CD14-positive monocyte (primary cell): Measurements from ENCODE around the gene CACNA1C. TPM values are rescaled to one million over a fixed set of nuclear protein-coding genes. Genes with fewer than 3 reads are reported as not detected.

Experiments used
- DNase-seq, 3 donors: peaks; one replicate each; pipeline ENCODE4 v3.0.0-alpha.2; 2011 to 2022
- H2AFZ ChIP-seq: 2 replicates; pipeline ENCODE4 v1.6.0; 2012; ENCODE audit warnings: mild to moderate bottlenecking, low read depth, low read length, inconsistent platforms; ENCODE audit not compliant: insufficient read depth, poor library complexity, severe bottlenecking
- H3K27ac ChIP-seq, 2 donors: 1 replicate in 1 of 2; 2 replicates in 1 of 2; pipeline ENCODE4 v1.5.1; 2012 to 2013; ENCODE audit warnings: low read length in 2 of 2, control low read depth in 1 of 2, inconsistent platforms in 1 of 2, low read depth in 1 of 2, mild to moderate bottlenecking in 1 of 2
- H3K27me3 ChIP-seq, 2 donors: one replicate each; pipeline versions ENCODE4 v1.6.0 to v1.6.1; 2011 to 2013; ENCODE audit warnings: low read length in 2 of 2; ENCODE audit not compliant: control insufficient read depth in 2 of 2, insufficient read depth in 2 of 2
- H3K36me3 ChIP-seq, 2 donors: replicated peaks in 1 of 2; 1 replicate in 1 of 2; 2 replicates in 1 of 2; pipeline versions ENCODE4 v1.5.1 to v1.6.1; 2012 to 2013; ENCODE audit warnings: low read length in 2 of 2, control low read depth in 1 of 2, inconsistent platforms in 1 of 2, mild to moderate bottlenecking in 1 of 2; ENCODE audit not compliant: insufficient read depth in 2 of 2, control insufficient read depth in 1 of 2
- H3K4me1 ChIP-seq, 2 donors: 1 replicate in 1 of 2; 2 replicates in 1 of 2; pipeline versions ENCODE4 v1.5.1 to v1.6.1; 2012 to 2013; ENCODE audit warnings: low read length in 2 of 2, control low read depth in 1 of 2, inconsistent platforms in 1 of 2, mild to moderate bottlenecking in 1 of 2, moderate library complexity in 1 of 2; ENCODE audit not compliant: insufficient read depth in 2 of 2, control insufficient read depth in 1 of 2
- H3K4me2 ChIP-seq: replicated peaks from 2 replicates; pipeline ENCODE3; 2012; ENCODE audit warnings: low read length, moderate library complexity, mild to moderate bottlenecking; ENCODE audit not compliant: poor library complexity, severe bottlenecking; ENCODE audit errors: extremely low read depth
- H3K4me3 ChIP-seq, 3 experiments: fragments of 200-600 bp in 1 of 3; sonication (generic) in 1 of 3; replicated peaks in 1 of 3; 1 replicate in 2 of 3; 2 replicates in 1 of 3; pipeline ENCODE4 v1.5.1; 2011 to 2013; ENCODE audit warnings: low read length in 3 of 3, mild to moderate bottlenecking in 3 of 3, control low read depth in 2 of 3, low read depth in 2 of 3, inconsistent platforms in 1 of 3, moderate library complexity in 1 of 3
- H3K79me2 ChIP-seq: 2 replicates; pipeline ENCODE4 v1.6.0; 2012; ENCODE audit warnings: mild to moderate bottlenecking, control low read depth, inconsistent platforms, low read length, moderate library complexity; ENCODE audit not compliant: insufficient read depth
- H3K9ac ChIP-seq: 2 replicates; pipeline ENCODE4 v1.6.0; 2017; ENCODE audit warnings: low read length, mild to moderate bottlenecking; ENCODE audit not compliant: insufficient read depth, poor library complexity, severe bottlenecking
- H3K9me3 ChIP-seq, 2 donors: replicated peaks in 1 of 2; 1 replicate in 1 of 2; 2 replicates in 1 of 2; pipeline versions ENCODE4 v1.5.1 to v1.6.1; 2012 to 2013; ENCODE audit warnings: low read length in 2 of 2, control low read depth in 1 of 2; ENCODE audit not compliant: control insufficient read depth in 1 of 2, insufficient read depth in 1 of 2
- H4K20me1 ChIP-seq: 2 replicates; pipeline ENCODE4 v1.6.0; 2012; ENCODE audit warnings: mild to moderate bottlenecking, low read length, control low read depth, moderate library complexity; ENCODE audit not compliant: insufficient read depth
- H3K27ac Mint-ChIP-seq, 7 donors: one replicate each; pipeline ENCODE4 v1.8.0; 2020; ENCODE audit warnings: mild to moderate bottlenecking in 7 of 7, mixed read lengths in 7 of 7, moderate library complexity in 6 of 7, inconsistent platforms in 2 of 7
- H3K27me3 Mint-ChIP-seq, 3 donors: one replicate each; pipeline ENCODE4 v1.8.0; 2021 to 2022; ENCODE audit warnings: low read depth in 3 of 3, mild to moderate bottlenecking in 3 of 3, mixed read lengths in 3 of 3, moderate library complexity in 3 of 3, inconsistent platforms in 1 of 3
- H3K36me3 Mint-ChIP-seq, 2 donors: one replicate each; pipeline ENCODE4 v1.8.0; 2020; ENCODE audit warnings: mixed read lengths in 2 of 2, inconsistent platforms in 1 of 2, mild to moderate bottlenecking in 1 of 2
- H3K4me1 Mint-ChIP-seq: one replicate; pipeline ENCODE4 v1.8.0; 2020; ENCODE audit warnings: mild to moderate bottlenecking, mixed read lengths
- H3K4me3 Mint-ChIP-seq, 2 donors: one replicate each; pipeline ENCODE4 v1.8.0; 2020; ENCODE audit warnings: mild to moderate bottlenecking in 2 of 2, mixed read lengths in 2 of 2, moderate library complexity in 1 of 2
- H3K9me3 Mint-ChIP-seq, 7 donors: one replicate each; pipeline ENCODE4 v1.8.0; 2020 to 2022; ENCODE audit warnings: mixed read lengths in 7 of 7, mild to moderate bottlenecking in 6 of 7, moderate library complexity in 6 of 7, inconsistent platforms in 2 of 7
- WGBS: methylation state at CpG from one replicate; pipeline ENCODE4 v1.1.5; 2013; ENCODE audit warnings: missing lambda C conversion rate; ENCODE audit not compliant: insufficient coverage; 5-methylcytosine and 5-hydroxymethylcytosine counted together
- intact Hi-C, 2 donors: fragments of 100-400 bp; cut with micrococcal nuclease; formaldehyde crosslinking; loops; one replicate each; pipeline versions ENCODE4 v1.15.0 to v1.15.1; 2023
- polyA plus RNA-seq, 3 donors: library from polyadenylated mRNA; depleted of rRNA in 1 of 3; unstranded in 2 of 3; stranded (reverse) in 1 of 3; fragments of 300-500 nt in 2 of 3; fragments of >200 nt in 1 of 3; fragmentation: Illumina TruSeq in 2 of 3; gene quantifications; 1 replicate in 2 of 3; 2 replicates in 1 of 3; pipeline ENCODE4 v1.2.3, GENCODE V29; 2012 to 2021
- TF ChIP-seq, protein P1 (sequence below): fragments of 200-600 bp; IDR thresholded peaks from one replicate; pipeline ENCODE4 v1.8.0; 2022; ENCODE audit warnings: antibody characterized with exemption, mild to moderate bottlenecking

Gene CACNA1C
- polyA plus RNA-seq, 3 donors, result not detected

DNA sequence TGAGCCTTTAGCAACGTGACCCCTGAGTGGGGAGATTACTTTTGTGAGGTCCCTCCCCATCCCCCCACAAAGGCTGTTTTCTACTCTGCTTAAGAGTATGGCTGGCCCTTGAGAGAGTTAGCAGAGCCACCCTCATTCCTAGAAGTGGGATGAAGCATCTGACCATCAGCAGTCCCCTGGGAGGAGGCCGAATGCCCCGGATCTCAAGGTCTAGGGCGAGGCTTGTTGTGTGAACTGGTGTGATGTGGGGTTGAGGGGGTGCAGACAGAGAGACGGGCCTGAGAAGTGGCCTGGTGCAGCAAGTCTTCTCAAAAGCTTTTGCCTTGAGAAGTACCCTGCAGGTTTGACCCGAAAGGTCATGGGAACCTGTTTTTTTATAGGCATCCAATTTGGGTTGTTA lies 589.0 kb downstream of the CACNA1C start:
- Histone ChIP-seq H3K4me2 (no peak overlapping the region), H4K20me1 (no peaks in the 10 kb centered on the region), H3K27ac (no peak overlapping the region), H3K27me3 (peaks cover 11 to 14% of the 10 kb centered on the region in 2 donors), H3K9ac (no peak overlapping the region), H3K79me2 (no peaks in the 10 kb centered on the region), H3K4me3 (no peak overlapping the region), H2AFZ (no peak overlapping the region), H3K4me1 (no peaks in the 10 kb centered on the region), H3K36me3 (no peaks in the 10 kb centered on the region), H3K9me3 (no peaks in the 10 kb centered on the region)
- intact Hi-C loops, result no loop called here
- DNase-seq, result no peak
- no peaks in the 10 kb centered on the region for H3K9me3 Mint-ChIP-seq
- peaks cover 0 to 3% of the 10 kb centered on the region in 2 donors for H3K36me3 Mint-ChIP-seq
- 95% methylated on average over 4 of the region's 6 CpGs for WGBS
- H3K27ac Mint-ChIP-seq, result no peak overlapping the region
- H3K4me1 Mint-ChIP-seq, result peaks cover 10% of the 10 kb centered on the region
- TF ChIP-seq, protein P1, sequence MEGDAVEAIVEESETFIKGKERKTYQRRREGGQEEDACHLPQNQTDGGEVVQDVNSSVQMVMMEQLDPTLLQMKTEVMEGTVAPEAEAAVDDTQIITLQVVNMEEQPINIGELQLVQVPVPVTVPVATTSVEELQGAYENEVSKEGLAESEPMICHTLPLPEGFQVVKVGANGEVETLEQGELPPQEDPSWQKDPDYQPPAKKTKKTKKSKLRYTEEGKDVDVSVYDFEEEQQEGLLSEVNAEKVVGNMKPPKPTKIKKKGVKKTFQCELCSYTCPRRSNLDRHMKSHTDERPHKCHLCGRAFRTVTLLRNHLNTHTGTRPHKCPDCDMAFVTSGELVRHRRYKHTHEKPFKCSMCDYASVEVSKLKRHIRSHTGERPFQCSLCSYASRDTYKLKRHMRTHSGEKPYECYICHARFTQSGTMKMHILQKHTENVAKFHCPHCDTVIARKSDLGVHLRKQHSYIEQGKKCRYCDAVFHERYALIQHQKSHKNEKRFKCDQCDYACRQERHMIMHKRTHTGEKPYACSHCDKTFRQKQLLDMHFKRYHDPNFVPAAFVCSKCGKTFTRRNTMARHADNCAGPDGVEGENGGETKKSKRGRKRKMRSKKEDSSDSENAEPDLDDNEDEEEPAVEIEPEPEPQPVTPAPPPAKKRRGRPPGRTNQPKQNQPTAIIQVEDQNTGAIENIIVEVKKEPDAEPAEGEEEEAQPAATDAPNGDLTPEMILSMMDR, result no peak
- no peak overlapping the region for H3K4me3 Mint-ChIP-seq
- peaks cover 21 to 29% (median 27%) of the 10 kb centered on the region in 3 donors for H3K27me3 Mint-ChIP-seq

DNA sequence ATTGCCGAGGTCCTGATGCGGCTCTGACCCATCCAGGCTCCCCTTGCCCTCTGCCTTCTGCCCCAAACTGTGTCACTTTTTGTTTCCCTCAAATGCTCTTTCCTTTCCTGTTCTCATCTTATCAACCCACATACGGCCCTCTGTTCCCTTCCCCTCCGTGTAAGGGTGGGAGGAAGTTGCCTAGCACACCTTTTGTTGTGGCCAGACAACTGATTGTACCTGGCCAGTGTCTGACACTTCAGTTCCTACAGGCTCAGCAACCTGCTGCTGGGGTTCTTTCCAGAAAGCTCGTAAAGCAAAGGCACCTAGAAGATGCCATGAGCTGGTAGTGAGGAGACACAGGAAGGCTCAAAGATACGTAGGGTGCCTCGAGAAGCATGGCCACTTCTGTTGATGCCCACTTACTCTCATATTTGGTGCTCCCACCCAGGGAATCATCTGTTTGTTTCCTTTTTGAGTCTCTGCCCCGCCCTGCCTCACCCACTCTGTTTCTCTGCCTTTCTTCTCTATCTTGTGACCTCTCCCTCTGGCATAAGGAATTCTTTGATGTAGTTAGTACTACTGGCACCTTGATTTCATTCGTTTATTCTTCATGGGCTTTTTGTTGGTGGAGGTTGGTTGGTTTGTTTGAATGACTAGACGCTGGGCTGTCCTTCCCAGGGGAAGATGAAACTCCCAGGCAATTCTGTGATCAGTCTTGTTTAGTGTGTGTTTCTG lies 589.5 kb downstream of the CACNA1C start:
- Histone ChIP-seq H3K9ac (no peak overlapping the region), H3K27me3 (peaks cover 11 to 14% of the 10 kb centered on the region in 2 donors), H3K27ac (no peak overlapping the region), H3K79me2 (no peaks in the 10 kb centered on the region), H3K4me1 (no peaks in the 10 kb centered on the region), H3K4me2 (no peak overlapping the region), H3K4me3 (no peak overlapping the region), H2AFZ (no peak overlapping the region), H3K36me3 (no peaks in the 10 kb centered on the region), H4K20me1 (no peaks in the 10 kb centered on the region), H3K9me3 (no peaks in the 10 kb centered on the region)
- TF ChIP-seq, protein P1, result no peak
- Mint-ChIP-seq H3K36me3 (peaks cover 0 to 3% of the 10 kb centered on the region in 2 donors), H3K27ac (peak overlapping the region in 1 of 7 donors; percentile 1), H3K4me3 (no peak overlapping the region), H3K27me3 (peaks cover 21 to 27% (median 26%) of the 10 kb centered on the region in 3 donors), H3K9me3 (no peaks in the 10 kb centered on the region), H3K4me1 (peaks cover 10% of the 10 kb centered on the region)
- intact Hi-C loops, result no loop called here
- DNase-seq, result no peak
- 96% methylated on average over 2 of the region's 10 CpGs for WGBS
